ENCODE results near the gene COMMD9. TPM values are rescaled to one million over a fixed set of nuclear protein-coding genes. Genes with fewer than 3 reads are reported as not detected.

The COMMD9 gene
- total and polyA plus RNA-seq, 2 of the 8 experiments (the other 6 are each of a cell fraction or from before 2014, with no cell fraction given), result 42.5 to 49.1 TPM

GRCh38 chr11:36240801-36241200 is 48.4 kb downstream of the COMMD9 start:
- Histone ChIP-seq H3K27ac (ENCODE audit: low read depth, low read length) (no peak overlapping the region), H2AFZ (ENCODE audit: low read length) (no peak overlapping the region), H2AK5ac (ENCODE audit: low read depth, low read length) (no peak overlapping the region), H3K79me1 (ENCODE audit: low read depth, low read length) (no peaks in the 10 kb centered on the region; the same call in 1 of the 2 replicates), H4K8ac (ENCODE audit: extremely low read depth, insufficient read depth, low read length) (no peak overlapping the region), H3K4me2 (ENCODE audit: insufficient read depth in 1 of 2, low read depth in 2 of 2, low read length in 2 of 2) (no peak overlapping the region), H3K4me3 (ENCODE audit: extremely low read depth in 1 of 4, insufficient read depth in 2 of 4, low read depth in 3 of 4, low read length in 4 of 4) (no peak overlapping the region), H3K23me2 (ENCODE audit: low read depth, low read length) (no peaks in the 10 kb centered on the region), H2BK15ac (ENCODE audit: low read length) (no peak overlapping the region), H2BK12ac (ENCODE audit: low read depth, low read length) (no peak overlapping the region), H4K5ac (ENCODE audit: insufficient read length, low read depth, low read length) (no peak overlapping the region), H3K56ac (replicated peaks; ENCODE audit: insufficient read length, low read depth, low read length) (no peak overlapping the region), H4K20me1 (replicated peaks in 1 of 2; ENCODE audit: control insufficient read depth in 1 of 2, insufficient read depth in 2 of 2, low read length in 2 of 2) (peaks cover 0 to 2% of the 10 kb centered on the region in 2 experiments), H3K27me3 (replicated peaks in 1 of 4; ENCODE audit: control insufficient read depth in 3 of 4, extremely low read depth in 1 of 4, insufficient read depth in 3 of 4, low read length in 3 of 4) (no peaks in the 10 kb centered on the region), H3K36me3 (ENCODE audit: control insufficient read depth in 2 of 4, insufficient read depth in 4 of 4, low read length in 3 of 4) (no peaks in the 10 kb centered on the region), H2BK120ac (replicated peaks; ENCODE audit: low read depth, low read length) (no peak overlapping the region), H2BK20ac (ENCODE audit: low read length) (no peak overlapping the region), H3K9me3 (ENCODE audit: insufficient read depth in 2 of 2, low read depth in 1 of 2, low read length in 1 of 2) (no peaks in the 10 kb centered on the region), H3K23ac (ENCODE audit: insufficient read length) (no peak overlapping the region), H4K91ac (replicated peaks; ENCODE audit: insufficient read length, low read length) (no peak overlapping the region), H3K9ac (replicated peaks in 1 of 4; ENCODE audit: extremely low read depth in 1 of 4, low read depth in 3 of 4, low read length in 3 of 4) (no peak overlapping the region), H3K4ac (replicated peaks; ENCODE audit: insufficient read length, low read depth, low read length) (no peak overlapping the region), H3K14ac (ENCODE audit: insufficient read length) (no peak overlapping the region), H2BK5ac (ENCODE audit: low read depth, low read length) (no peak overlapping the region), H3K4me1 (replicated peaks in 1 of 4; ENCODE audit: control insufficient read depth in 3 of 4, insufficient read depth in 4 of 4, low read length in 3 of 4) (no peaks in the 10 kb centered on the region), H3K79me2 (ENCODE audit: control insufficient read depth in 1 of 2, insufficient read depth in 2 of 2, low read length in 2 of 2) (no peaks in the 10 kb centered on the region), H3K18ac (ENCODE audit: extremely low read depth, low read length) (no peak overlapping the region)
- FAIRE-seq (no peak), DNase-seq (ENCODE audit: low read depth in 1 of 2, low spot score in 2 of 2) (no peak)
- WGBS, 2 experiments (ENCODE audit: extremely low coverage in 1 of 2, insufficient coverage in 1 of 2, insufficient read length in 1 of 2, insufficient replicate concordance in 2 of 2, low coverage in 1 of 2, low lambda C conversion rate in 2 of 2, missing lambda C conversion rate in 1 of 2), result 69% methylated on average over 4 of the region's 4 CpGs; no CpG with 5 or more reads in 1 of the 2 experiments
- POLR2A ChIA-PET (ENCODE audit: partially characterized antibody), result interaction anchor here (0.6 to 1.7 kb wide), 2 partner anchors 131 to 135 kb away, joined by 3 to 4 read pairs; no protein-coding TSS in a partner anchor
- CTCF ChIA-PET (ENCODE audit: partially characterized antibody), result interaction anchor here (0.7 to 3.0 kb wide), 5 partner anchors 18 to 837 kb away, joined by 3 to 13 read pairs (median 3); no protein-coding TSS in a partner anchor
- no peak for TF ChIP-seq GTF2F1 (IDR thresholded peaks at IDR 0.05; ENCODE audit: borderline replicate concordance, low read depth, low read length)
- TF ChIP-seq PHF8 (conservative IDR thresholded peaks at IDR 0.05; ENCODE audit: low read depth, low read length), result no peak
- no peak for TF ChIP-seq KDM5A (IDR thresholded peaks at IDR 0.05; ENCODE audit: low read length)
- TF ChIP-seq KDM4A (IDR thresholded peaks at IDR 0.05; ENCODE audit: low read depth, low read length, severe bottlenecking), result no peak
- TF ChIP-seq ZNF274 (IDR thresholded peaks at IDR 0.05; ENCODE audit: borderline replicate concordance, extremely low read depth, low read length), result no peak
- no peak for TF ChIP-seq RNF2 (IDR thresholded peaks at IDR 0.05; ENCODE audit: borderline replicate concordance, low read depth, low read length, missing control alignments, poor library complexity, severe bottlenecking)
- TF ChIP-seq SP4 (IDR thresholded peaks at IDR 0.05; ENCODE audit: low read length), result no peak
- TF ChIP-seq ATF2 (IDR thresholded peaks at IDR 0.05; ENCODE audit: low read length), result no peak
- TF ChIP-seq BRCA1 (IDR thresholded peaks at IDR 0.05; ENCODE audit: low read depth, low read length), result no peak
- no peak for TF ChIP-seq CBX8 (IDR thresholded peaks at IDR 0.05; ENCODE audit: borderline replicate concordance, low read depth, low read length)
- no peak for TF ChIP-seq POLR2A (IDR thresholded peaks at IDR 0.05; ENCODE audit: control extremely low read depth in 1 of 2, low read depth in 2 of 2, low read length in 2 of 2)
- TF ChIP-seq BCL11A (IDR thresholded peaks at IDR 0.05; ENCODE audit: low read depth in 2 of 2, low read length in 2 of 2), result no peak
- TF ChIP-seq FOSL1 (IDR thresholded peaks at IDR 0.05; ENCODE audit: insufficient read depth, low read depth, low read length), result no peak

All from H1 (cell line).